Left cardiac atrium (tissue), 4 donors: ENCODE results near the gene RNF26. TPM values are rescaled to one million over a fixed set of nuclear protein-coding genes. Genes with fewer than 3 reads are reported as not detected.

Experiments used
- ATAC-seq, 2 donors: fragments of 200-7000 bp; cut with Tn5 transposase; one replicate each; pipeline ENCODE4 v1.9.1; 2020; ENCODE audit warnings: mild to moderate bottlenecking in 2 of 2, moderate library complexity in 2 of 2
- DNase-seq: peaks from one replicate; pipeline ENCODE4 v3.0.0-alpha.2; 2020
- intact Hi-C, 2 donors: fragments of 100-400 bp; cut with DNase I; formaldehyde crosslinking; loops; one replicate each; pipeline versions ENCODE4 v1.14.1 to v1.15.1; 2022 to 2023
- total RNA-seq, 2 donors: library from RNA; stranded (reverse); fragmentation: NEBNext Ultra II Directional; extraction: Animal tissue kit (Norgen Biotek cat#: 25700); gene quantifications; one replicate each; pipeline ENCODE4 v1.2.1, GENCODE V29; 2021
- donor health status: DM: no; HTN: yes; CAD: no.
- donor health status: DM: no; HTN: yes; CAD: no; lungs with severe emphysema.
- donor health status: DM: yes; HTN: yes; CAD: no.
- donor health status: Dilated cardiomyopathy.

Gene RNF26
- total RNA-seq, 2 donors from 2014 or later, result 13.2 to 14.1 TPM

DNA sequence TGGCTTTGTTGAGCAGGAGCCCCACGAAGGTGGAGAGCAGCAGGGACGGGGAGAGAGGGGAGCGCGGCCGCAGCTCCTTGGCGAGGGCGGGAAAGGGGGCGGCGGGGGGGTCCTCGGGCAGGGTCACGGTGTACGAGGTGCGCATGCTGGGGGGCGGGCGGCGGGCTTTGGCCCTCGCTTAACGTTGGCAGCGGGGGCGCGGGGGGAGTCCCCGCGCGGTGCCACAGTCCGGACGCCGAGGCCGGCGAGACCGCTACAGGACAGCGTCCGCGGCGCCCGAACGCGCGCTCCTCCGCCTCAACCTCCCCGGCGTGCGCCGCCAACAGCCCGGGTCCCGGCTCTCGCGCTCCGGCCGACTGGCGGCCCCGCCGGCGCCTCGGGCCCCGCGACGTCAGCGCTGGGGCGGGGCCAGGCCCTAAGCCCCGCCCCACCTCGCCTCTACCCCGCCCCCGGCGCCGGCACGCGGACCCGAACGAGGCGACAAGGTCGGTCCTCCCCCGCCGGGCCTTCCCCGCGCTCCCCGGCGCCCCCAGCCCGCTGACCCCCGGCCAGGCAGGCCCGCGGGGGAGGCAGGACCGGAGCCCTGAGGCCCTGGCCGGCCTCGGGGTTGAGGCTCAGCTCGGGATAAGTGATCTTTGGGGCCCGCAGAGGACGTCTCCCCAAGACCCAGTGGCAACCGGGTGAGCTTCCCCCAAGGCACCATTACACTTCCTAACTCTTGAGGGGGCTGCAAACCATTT lies 29.7 kb downstream of the RNF26 start:
- DNase-seq (peak; percentile 67), ATAC-seq (peak; percentile 47 to 77)
- intact Hi-C loops, result no loop called here

DNA sequence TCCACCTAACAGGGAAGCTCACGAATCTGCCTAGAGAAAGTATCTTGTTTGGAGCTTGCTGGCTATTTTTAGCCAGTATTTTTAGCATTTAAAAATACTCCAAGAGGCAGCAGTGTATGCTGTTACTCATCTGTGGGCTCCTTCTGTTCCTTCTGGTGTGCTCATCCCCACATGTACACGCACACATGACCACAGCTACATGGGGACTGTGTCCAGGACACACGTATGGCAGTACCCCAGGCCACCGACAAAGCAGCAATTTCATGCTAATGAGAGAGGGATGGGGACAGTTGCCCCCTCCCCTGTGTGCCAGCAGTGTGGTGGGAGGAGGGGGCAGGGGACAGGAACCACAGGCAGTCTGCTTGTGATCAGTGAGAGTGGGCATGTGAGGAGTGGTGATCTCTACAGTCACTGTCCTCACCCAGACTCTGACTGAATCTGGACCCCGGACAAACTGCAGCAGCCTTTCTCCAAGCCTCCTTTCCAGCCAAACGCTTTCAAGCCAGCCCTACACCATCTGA lies 30.8 kb downstream of the RNF26 start:
- DNase-seq (no peak), ATAC-seq (peak in 1 of 2 donors; percentile 10)
- intact Hi-C loops, result no loop called here

DNA sequence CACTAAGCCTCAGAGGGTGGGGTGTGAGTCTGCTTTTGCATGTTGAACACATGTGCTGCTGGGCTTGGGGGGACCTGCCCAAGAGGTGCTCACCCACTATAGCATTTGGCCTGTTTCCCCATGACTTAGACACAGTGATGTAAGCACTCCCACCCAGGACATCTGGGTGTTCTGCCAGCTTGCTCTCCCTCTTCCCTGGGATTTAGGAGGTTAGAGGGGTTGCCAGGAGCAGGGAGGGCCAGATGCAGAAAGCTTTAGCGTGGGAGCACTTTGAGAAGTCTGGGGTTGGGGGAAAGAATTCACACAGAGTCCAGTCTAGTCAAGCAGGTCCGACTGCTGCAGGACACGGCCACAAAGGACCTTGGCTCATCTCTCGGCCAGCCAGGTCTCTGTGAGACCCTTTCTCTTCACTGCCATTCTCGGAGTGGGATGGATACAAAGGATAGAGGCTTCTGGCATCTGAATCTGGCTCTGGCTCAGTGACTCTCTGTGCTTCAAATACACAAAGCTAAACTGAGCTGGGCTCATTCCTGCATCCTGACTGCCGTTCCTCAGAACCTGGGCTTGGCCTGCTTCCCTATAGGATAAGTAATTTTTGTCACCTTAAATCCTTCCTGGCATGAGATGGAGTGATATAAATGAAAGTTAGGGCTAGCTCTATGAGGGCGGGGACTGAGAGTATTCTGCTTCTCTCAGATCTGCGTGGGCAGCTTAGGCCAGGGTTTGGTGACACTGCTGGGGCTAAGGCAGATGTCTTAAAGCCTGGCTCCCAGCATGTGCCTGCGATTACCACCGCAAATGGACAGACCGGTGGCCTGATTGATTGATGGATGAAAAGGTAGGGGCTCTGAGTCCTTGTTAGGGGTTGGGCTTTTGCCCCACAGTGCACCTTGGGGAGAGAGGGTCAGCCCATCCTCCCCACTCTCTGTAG lies 32.6 kb downstream of the RNF26 start:
- intact Hi-C loops, result no loop called here
- ATAC-seq (no peak), DNase-seq (no peak)

DNA sequence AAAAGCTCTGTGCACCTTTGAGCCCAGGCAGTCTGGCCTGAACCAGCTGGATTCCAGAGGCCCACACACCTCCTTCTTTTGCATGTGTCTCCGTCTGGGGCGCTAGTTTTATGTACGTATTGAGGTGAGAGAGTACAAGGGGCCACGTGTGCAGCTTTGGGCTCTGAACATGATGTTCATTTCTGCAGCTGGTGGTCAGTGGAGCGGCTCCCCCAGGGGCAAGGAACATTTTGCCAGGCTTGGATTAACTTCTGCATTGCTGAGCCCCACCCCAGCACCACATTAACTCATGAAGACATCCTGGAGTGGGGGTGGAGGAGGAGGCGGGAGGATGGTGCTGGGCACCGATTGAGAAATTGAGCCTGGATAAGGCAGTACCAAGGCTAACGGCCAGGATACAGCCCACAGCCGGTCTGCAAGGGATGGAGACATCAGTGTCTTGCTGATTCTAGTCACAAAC lies 33.4 kb downstream of the RNF26 start:
- intact Hi-C loops, result no loop called here
- ATAC-seq (peak in 1 of 2 donors; percentile 42), DNase-seq (no peak)

DNA sequence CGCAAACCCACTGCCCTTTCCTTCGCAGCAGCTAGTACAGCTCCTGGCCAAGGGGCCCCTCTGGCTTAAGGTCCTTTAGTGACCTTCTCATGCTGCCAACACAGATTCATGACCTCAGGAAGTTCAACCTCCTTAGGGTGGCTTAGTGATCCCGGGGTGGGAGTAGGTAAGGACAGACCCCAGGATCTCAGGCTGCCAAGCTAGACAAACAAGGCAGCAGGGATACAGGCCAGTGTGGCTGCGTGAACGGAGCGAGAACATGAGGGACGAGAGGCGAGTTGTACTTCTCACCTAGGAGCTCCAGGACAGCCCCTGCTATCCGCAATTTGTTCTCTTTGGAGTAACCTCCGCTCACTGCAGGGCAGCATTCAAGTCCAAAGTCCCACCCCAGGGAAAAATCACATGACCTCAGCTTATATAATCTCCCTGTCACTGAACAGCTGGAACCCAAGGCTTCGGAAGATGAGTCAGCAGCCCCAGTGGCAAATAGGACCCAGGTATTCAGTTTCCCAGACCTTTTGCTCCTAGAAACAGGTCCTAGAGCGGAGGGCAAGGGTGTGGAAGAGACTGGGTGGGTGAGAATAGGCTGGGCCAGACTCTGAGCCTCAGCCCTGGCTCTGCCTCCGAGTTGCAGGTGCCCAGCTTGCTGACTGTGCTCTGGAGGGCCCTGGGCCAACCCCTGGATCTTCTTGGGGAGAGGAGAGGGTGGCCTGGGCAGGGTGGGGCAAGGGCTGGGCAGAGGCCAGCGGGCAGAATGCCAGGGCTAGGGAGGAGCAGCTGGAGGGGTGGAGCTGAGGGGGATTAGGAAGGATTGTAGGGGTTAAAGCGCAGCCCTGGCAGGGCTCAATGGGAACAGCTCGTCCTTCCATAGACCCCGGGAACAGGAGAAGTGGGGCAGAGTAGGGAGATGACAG lies 34.1 kb downstream of the RNF26 start:
- ATAC-seq (peak; percentile 4 to 72), DNase-seq (peak; percentile 70)
- intact Hi-C loops, result no loop called here

DNA sequence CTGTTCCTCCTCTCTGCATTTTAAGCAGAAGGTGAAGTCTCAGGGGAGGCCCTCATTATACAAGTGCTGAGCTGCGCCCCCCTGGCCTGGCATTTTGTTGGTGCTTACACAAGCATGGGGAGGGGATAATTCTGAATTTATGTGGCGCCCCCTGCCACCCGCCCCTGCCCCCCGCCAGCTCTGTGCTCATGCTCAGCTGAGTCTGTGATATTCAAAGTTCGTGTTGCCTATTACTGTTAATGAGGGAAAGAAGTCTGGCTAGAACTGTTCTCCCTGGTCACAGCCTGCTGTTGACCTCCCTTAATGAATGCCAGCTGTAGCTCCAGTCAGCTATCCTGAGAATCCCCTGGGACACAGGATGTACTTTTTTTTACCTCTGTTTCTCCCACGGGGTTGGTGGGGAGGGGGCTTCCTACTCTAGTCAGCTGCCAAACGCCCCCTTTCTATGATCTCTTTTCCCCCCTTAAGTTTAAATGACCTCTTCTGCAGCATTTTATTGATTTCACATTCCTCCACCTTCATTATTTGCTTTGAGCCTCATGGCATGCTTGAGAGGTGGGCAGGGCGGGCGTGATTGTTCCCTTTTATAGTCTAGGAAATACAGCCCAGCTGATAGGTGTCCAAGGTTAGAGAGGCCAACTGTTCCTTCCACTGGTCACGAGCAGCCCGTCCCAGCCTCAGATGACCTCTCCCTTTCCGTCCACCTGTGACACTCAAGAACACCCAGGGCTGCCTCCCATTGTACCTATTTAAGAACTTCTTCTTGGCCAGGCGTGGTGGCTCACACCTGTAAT lies 35.0 kb downstream of the RNF26 start:
- DNase-seq (no peak), ATAC-seq (no peak)
- intact Hi-C loops, result no loop called here

DNA sequence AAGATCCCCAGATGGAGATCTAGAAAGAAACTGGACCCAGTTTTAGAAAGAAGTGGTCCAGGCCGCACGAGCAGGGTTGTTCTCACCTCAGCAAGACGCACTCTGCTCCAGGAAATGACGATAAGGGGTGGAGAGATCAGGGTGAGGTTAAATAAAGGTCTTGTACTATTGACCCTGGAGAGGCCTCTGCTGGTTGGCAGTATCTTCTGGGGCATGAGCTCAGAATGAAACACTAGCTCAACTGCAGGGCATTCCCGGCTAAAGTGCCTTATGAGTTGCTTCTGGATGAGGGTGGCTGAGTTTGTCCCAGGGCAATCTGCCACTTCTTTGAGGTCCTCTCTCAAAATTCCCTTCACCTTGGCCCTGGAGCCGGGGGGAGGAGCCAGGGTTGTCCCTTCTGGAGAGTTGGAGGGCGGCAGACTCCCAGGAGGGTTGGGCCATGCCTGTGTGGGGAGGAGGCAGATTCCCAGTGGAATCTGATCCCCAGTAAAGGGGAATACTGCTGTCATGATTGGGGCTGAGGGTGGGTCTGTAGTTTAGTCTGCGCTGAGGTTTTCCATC lies 36.2 kb downstream of the RNF26 start:
- intact Hi-C loops, result loop anchor here in 1 of 2 donors (5.0 kb wide), 1 partner anchor 33 kb away; no protein-coding TSS in a partner anchor
- ATAC-seq, result peak; percentile 17 to 20
- DNase-seq, result no peak

DNA sequence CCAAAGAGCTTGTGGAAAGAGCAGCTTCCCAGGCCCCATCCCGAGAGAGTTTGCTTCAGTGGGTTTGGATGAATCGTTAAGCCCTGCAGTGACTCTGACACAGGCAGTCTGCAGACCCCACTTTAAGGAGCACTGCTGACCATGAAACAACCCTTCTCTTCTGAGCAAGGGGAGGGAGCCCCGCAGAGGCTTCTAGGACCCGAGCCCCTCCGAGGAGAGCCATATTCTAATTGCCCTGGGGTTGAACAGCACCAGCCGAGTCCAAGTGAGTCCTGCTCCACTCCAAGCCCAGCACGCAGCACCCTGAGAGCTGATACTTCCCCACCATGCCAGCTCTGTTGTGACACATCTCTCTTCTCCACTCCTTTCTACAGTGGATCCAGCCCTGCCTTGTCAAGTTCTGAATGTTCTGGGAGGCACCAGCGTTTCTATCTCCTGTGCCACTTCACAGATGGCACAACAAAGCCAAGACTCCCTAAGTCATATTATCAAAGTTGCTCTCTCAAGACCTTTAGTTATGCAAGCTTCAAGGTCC lies 36.8 kb downstream of the RNF26 start:
- intact Hi-C loops, result loop anchor here in 1 of 2 donors (5.0 kb wide), 1 partner anchor 34 kb away; no protein-coding TSS in a partner anchor
- ATAC-seq (no peak), DNase-seq (no peak)

DNA sequence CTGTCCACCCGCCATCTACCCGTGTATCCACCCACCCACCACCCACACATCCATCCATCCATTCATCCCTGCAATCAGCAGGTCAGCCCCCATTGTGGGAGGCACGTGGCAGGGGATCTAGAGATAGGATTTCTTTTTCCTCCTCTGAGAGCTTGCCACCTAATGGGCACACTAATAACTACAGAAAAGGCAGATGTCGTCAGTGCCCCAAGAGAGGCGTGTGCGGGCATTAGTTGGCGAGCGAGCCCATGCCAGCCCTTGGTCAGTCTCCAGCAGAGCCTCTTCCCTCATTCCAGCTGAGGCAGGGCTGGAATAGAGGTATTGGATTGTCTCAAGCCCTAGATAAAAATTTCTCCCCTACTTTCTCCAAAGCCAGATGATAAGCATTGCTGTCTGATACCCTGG lies 37.5 kb downstream of the RNF26 start:
- DNase-seq (no peak), ATAC-seq (peak; percentile 11 to 32)
- intact Hi-C loops, result loop anchor here in 1 of 2 donors (2.0 to 5.0 kb wide), 2 partner anchors 15 to 34 kb away; no protein-coding TSS in a partner anchor

DNA sequence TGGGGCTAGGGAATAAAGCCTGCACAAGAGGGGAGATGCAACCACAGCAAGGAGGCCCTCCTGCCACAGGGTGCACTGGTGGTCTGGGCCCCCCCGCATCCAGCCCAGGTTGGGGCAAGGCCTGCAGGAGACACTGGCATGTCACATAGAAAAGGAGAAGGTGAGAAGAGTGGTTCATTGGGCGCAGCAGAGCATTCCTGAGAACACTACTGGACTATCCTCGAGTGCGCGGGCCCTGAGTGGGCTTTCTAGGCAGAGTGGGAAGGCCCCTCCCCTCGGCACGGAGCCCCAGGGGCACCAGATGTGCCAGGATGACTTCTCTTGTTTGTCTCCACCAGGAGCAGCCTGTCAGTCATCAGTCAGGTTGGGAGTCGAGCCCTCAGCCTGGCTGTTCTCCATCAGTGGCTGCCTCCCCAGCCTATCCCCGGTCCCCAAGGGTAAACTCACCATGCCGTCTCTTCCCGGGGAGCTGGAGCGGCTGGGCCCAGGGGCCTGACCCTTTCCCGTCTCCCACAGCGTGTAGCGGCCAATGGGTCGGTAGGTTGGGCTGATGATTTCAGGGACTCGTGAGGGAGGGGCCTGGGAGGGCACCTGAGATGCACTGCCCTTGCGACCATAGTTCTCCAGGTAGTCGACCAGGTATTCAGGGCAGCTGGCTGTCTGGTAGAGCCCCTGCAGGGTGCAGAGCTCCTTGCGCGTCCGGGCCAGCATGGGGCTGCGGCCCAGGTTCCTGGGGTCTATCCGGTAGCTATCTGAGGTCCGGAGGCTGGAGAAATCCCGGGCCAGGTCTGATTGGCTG lies 38.1 kb downstream of the RNF26 start:
- intact Hi-C loops, result loop anchor here in 1 of 2 donors (2.0 to 5.0 kb wide), 2 partner anchors 16 to 35 kb away; no protein-coding TSS in a partner anchor
- ATAC-seq (no peak), DNase-seq (no peak)

DNA sequence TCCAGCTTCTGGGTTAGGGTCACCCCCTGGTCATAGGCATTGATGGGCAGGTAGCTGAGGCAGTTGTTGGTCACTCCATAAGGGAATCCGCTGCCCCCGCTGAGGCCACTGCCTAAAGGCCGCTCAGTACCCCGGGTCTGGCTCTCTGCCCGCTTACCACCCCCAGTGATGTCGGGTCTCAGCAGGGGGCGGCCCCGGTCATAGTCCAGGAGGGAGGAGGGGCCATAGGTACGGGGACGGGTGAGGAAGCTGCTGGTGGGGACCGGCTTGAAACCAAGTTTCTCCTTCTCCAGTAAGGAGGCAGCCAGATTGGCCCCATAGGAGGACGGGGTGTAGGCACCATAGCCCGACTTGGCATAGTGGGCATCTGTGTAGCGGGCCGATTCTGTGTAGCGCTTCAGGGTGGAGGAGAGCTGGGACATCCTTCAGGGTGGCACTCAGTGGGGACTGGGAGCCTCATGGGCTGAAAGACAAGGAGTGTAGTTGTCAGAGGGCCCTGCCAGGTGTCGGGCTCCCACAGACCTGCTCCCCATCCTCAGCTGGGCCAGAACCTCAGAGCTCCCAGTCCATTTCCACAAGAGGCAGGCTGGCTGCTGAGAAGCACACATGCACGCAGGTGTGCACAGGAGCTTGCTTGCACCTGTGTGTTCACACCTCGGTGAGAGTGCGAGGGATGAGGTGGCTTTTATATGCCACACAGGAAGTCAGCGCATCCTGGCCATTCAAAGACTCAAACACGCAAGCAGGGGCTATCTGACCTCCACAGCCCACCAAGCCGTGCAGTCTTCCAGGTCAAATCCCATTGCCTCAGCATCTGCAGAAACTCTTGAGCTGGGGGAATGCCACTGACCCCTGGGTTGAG lies 39.0 kb downstream of the RNF26 start:
- DNase-seq, result no peak
- ATAC-seq, result no peak
- intact Hi-C loops, result loop anchor here in 1 of 2 donors (2.0 to 5.0 kb wide), 2 partner anchors 16 to 36 kb away; no protein-coding TSS in a partner anchor

DNA sequence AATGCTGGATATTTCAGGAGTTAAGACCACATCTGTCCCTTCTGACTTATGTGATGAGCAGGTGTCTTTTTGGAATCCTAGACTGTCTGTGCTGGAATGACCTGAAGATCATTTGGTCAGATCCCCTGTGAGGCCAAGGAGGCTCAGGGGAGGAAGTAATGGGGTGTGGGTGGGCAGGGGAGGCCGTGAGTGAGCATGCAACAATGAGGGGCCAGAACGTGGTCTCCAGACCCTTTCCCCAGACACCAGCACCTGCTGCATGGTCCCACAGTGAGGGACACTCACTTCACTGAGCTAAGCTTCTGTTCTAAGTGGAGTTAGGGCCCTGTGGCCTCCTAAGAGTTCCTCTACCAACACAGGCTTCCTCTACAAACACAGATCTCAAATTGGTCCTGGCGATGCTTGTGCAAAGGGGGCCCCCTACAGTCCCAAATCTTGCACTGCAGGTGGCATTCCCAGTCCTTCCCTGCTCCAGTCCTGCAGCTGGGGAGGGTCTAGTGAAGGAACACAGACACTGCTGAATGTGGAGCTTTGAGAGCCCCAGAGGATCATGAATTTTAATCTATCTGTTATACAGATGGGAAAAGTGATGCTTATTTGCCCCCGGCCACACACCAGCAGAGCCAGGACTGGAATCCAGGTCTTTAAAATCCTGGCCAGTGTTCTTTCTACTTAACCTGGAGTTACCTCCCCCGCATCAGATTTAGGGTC lies 39.7 kb downstream of the RNF26 start:
- intact Hi-C loops, result loop anchor here in 1 of 2 donors (2.0 to 5.0 kb wide), 2 partner anchors 17 to 37 kb away; no protein-coding TSS in a partner anchor
- DNase-seq, result peak; percentile 59
- ATAC-seq, result peak in 1 of 2 donors; percentile 11

DNA sequence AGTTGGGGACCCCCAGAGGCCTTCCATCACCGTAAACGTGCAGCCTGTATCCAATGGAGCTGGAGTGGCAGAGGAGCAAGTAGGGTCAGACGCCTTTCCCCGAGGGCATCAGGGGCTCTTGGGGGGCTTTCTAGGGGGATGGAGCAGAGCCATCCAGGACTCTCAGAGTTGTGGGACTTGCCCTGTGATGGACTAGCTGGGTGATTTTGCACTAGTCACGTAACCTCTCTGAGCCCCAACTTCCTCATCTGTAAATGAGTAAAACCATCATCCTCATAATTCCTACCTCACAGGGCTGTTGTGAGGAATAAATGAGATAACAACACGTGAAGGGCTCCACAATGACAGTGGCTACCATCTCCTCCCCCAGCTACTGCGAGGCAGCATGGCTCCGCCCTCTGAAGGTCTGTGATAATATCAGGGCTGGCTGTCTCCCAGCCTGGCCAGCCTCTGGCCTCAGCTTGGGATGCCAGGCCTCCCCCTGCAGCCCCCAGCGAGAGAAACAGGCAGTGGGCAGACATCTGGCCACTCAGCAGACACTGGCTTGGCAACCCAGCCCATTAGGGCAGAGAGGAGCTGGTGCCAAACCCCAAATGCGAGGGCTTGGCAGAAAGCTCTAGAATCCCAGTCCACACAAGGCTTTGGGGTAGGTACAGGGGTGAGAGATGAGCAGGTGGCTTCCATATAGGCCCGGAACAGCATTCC lies 40.5 kb downstream of the RNF26 start:
- peak; percentile 10 to 16 for ATAC-seq
- intact Hi-C loops, result loop anchor here in 1 of 2 donors (5.0 kb wide), 1 partner anchor 37 kb away; no protein-coding TSS in a partner anchor
- DNase-seq, result no peak
